Gastrocnemius medialis (tissue), 4 donors: ENCODE measurements around the gene NARF. TPM values are rescaled to one million over a fixed set of nuclear protein-coding genes. Genes with fewer than 3 reads are reported as not detected.

Experiments used
- ATAC-seq, 2 donors: fragments of 150-250 bp; one replicate each; pipeline ENCODE4 v1.9.1; 2016
- DNase-seq, 2 donors: peaks; one replicate each; pipeline ENCODE4 v3.0.0-alpha.2; 2019
- H3K27ac ChIP-seq, 4 donors: fragments of 200-600 bp; sonication (generic); 1 replicate in 1 of 4; 2 replicates in 3 of 4; pipeline ENCODE4 v1.5.1; 2016 to 2018; ENCODE audit warnings: mild to moderate bottlenecking in 2 of 4, moderate library complexity in 1 of 4
- H3K27me3 ChIP-seq, 3 donors: fragments of 200-600 bp; sonication (generic) in 2 of 3; 1 replicate in 1 of 3; 2 replicates in 2 of 3; pipeline versions ENCODE4 v1.5.1 to v1.6.0; 2016 to 2019; ENCODE audit warnings: mild to moderate bottlenecking in 1 of 3, moderate library complexity in 1 of 3
- H3K36me3 ChIP-seq, 2 donors: fragments of 200-600 bp; sonication (generic) in 1 of 2; one replicate each; pipeline ENCODE4 v1.5.1; 2017 to 2018
- H3K4me1 ChIP-seq, 2 donors: fragments of 200-600 bp; sonication (generic) in 1 of 2; one replicate each; pipeline ENCODE4 v1.5.1; 2016 to 2017; ENCODE audit warnings: mild to moderate bottlenecking in 2 of 2
- H3K4me3 ChIP-seq, 4 donors: fragments of 200-600 bp; sonication (generic) in 3 of 4; 1 replicate in 1 of 4; 2 replicates in 3 of 4; pipeline ENCODE4 v1.5.1; 2016 to 2019; ENCODE audit warnings: mild to moderate bottlenecking in 2 of 4
- H3K9me3 ChIP-seq, 3 donors: fragments of 200-600 bp; sonication (generic) in 2 of 3; 1 replicate in 1 of 3; 2 replicates in 2 of 3; pipeline ENCODE4 v1.5.1; 2016 to 2019
- CTCF ChIP-seq, 5 experiments: fragments of 450-650 bp in 3 of 5; fragments of 200-600 bp in 2 of 5; sonication (generic) in 2 of 5; IDR thresholded peaks in 4 of 5; conservative IDR thresholded peaks in 1 of 5; 1 replicate in 4 of 5; 2 replicates in 1 of 5; pipeline ENCODE4 v1.5.1; 2016 to 2019; ENCODE audit warnings: antibody characterized with exemption in 5 of 5, mild to moderate bottlenecking in 3 of 5, moderate library complexity in 3 of 5
- POLR2A ChIP-seq, 2 donors: fragments of 450-650 bp; IDR thresholded peaks; one replicate each; pipeline ENCODE4 v1.6.1; 2017; ENCODE audit warnings: antibody characterized with exemption in 2 of 2, mild to moderate bottlenecking in 2 of 2, moderate library complexity in 2 of 2
- in situ Hi-C, 4 donors: fragments of 200-750 bp; cut with MboI; loops; one replicate each; pipeline versions ENCODE4 v1.15.0 to v1.8.0; 2017; ENCODE audit warnings: low sequenced_read_pairs in 4 of 4
- intact Hi-C: fragments of 100-400 bp; cut with DNase I; formaldehyde crosslinking; loops from one replicate; pipeline ENCODE4 v1.15.1; 2023; ENCODE audit warnings: low total_unique reads
- total RNA-seq, 4 donors: library from RNA; depleted of rRNA; stranded (reverse); fragments of >200 nt; gene quantifications; one replicate each; pipeline versions ENCODE4 v1.1.0 to v1.2.3, GENCODE V29; 2016

NARF gene
- total RNA-seq, 4 donors from 2014 or later: 29.6 to 63.4 (median 49.0) TPM

DNA sequence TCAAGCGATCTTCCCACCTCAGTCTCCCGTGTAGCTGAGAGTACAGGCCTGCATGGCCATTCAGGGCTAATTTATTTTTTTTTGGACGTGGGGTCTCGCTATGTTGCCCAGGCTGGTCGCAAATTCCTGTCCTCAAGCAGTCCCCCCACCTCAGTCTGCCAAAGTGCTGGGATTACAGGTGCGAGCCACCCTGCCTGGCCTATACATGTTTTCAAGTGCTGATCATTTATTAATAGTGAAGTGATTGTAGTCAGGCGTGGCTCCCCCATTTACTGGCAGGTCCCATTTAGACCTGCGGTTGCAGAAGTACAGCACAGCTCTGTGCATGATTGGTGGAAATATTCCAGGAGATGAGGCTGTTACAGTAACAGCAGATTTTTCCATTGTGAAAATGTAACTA lies 69.4 kb downstream of the NARF start:
- TF ChIP-seq CTCF (IDR thresholded peaks at IDR 0.05 in 4 of 5, conservative IDR thresholded peaks at IDR 0.05 in 1 of 5): no peak
- no peak for TF ChIP-seq POLR2A (IDR thresholded peaks at IDR 0.05)
- intact Hi-C loops: loop anchor here (2.0 kb wide), 1 partner anchor 65 kb away; no protein-coding TSS in a partner anchor
- Histone ChIP-seq H3K36me3 (no peaks in the 10 kb centered on the region), H3K9me3 (no peaks in the 10 kb centered on the region), H3K27me3 (no peaks in the 10 kb centered on the region), H3K27ac (peak overlapping the region; percentile 80 to 92 (median 88)), H3K4me1 (peaks cover 85 to 86% of the 10 kb centered on the region in 2 donors), H3K4me3 (no peak overlapping the region)
- in situ Hi-C loops: no loop called here
- ATAC-seq (no peak), DNase-seq (no peak)

DNA sequence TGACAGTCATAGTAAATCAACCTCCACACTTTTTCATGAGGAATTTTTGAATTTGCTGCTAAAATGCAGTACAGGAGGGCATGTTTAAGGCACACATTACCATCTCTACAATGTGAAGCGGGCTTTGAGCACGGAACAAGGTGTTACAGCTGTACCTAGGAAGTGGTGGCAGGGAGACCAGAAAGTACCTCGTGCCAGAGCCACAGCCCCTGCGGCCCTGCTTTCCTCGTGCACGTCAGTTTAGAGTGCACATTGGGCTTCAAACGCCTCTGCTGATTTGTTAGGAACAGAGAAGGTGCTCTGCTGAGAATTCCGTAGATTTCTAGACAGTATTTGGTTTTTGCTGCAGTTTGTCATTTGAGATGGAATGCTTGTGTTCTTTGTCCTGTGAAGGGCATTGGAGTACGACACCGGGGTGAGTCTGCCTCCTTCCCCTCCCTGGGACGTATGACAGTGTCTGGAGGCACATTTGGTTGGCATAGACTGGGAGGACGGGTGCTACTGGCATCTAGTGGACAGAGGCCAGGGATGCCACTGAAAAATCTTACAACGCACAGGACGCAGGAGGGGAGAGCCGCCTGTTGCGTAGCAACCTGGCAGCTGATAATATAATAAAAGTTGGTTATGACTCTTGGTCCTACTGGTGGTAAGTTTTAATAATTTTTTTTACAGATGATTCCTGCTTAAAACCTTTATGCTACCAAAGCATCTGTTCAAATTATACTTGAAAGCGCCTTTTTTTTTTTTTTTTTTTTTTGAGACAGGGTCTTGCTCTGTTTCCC lies 70.1 kb downstream of the NARF start:
- Histone ChIP-seq H3K9me3 (no peaks in the 10 kb centered on the region), H3K4me1 (peaks cover 87 to 88% of the 10 kb centered on the region in 2 donors), H3K36me3 (no peaks in the 10 kb centered on the region), H3K27me3 (no peaks in the 10 kb centered on the region), H3K4me3 (peak overlapping the region in 3 of 4 donors; percentile 6 to 22 (median 7)), H3K27ac (peak overlapping the region; percentile 80 to 92 (median 88))
- intact Hi-C loops: loop anchor here (2.0 kb wide), 1 partner anchor 64 kb away; no protein-coding TSS in a partner anchor
- ATAC-seq: peak; percentile 87 to 93
- peak; percentile 38 to 61 (median 42) for TF ChIP-seq CTCF (IDR thresholded peaks at IDR 0.05 in 4 of 5, conservative IDR thresholded peaks at IDR 0.05 in 1 of 5)
- no peak for TF ChIP-seq POLR2A (IDR thresholded peaks at IDR 0.05)
- DNase-seq: peak; percentile 83 to 92
- in situ Hi-C loops: no loop called here

- no peak for ATAC-seq
- in situ Hi-C loops: no loop called here
- TF ChIP-seq POLR2A (IDR thresholded peaks at IDR 0.05): no peak
- no peak for TF ChIP-seq CTCF (IDR thresholded peaks at IDR 0.05 in 4 of 5, conservative IDR thresholded peaks at IDR 0.05 in 1 of 5)
- intact Hi-C loops: loop anchor here (2.0 kb wide), 1 partner anchor 63 kb away; no protein-coding TSS in a partner anchor
- Histone ChIP-seq H3K27me3 (no peaks in the 10 kb centered on the region), H3K4me3 (no peak overlapping the region), H3K4me1 (peaks cover 82 to 84% of the 10 kb centered on the region in 2 donors), H3K36me3 (no peaks in the 10 kb centered on the region), H3K27ac (peak overlapping the region; percentile 80 to 92 (median 88)), H3K9me3 (no peaks in the 10 kb centered on the region)
- DNase-seq: no peak
Observed at GRCh38 chr17:82529914-82530300, 71.4 kb downstream of the NARF start.

GRCh38 chr17:82531431-82531881 lies 72.9 kb downstream of the NARF start:
- no peak for DNase-seq
- Histone ChIP-seq H3K36me3 (no peaks in the 10 kb centered on the region), H3K4me3 (no peak overlapping the region), H3K9me3 (no peaks in the 10 kb centered on the region), H3K4me1 (peaks cover 77 to 81% of the 10 kb centered on the region in 2 donors), H3K27ac (peak overlapping the region in 3 of 4 donors; percentile 88 to 92 (median 89)), H3K27me3 (no peaks in the 10 kb centered on the region)
- ATAC-seq: no peak
- intact Hi-C loops: no loop called here
- in situ Hi-C loops: no loop called here
- TF ChIP-seq CTCF (IDR thresholded peaks at IDR 0.05 in 4 of 5, conservative IDR thresholded peaks at IDR 0.05 in 1 of 5): no peak
- no peak for TF ChIP-seq POLR2A (IDR thresholded peaks at IDR 0.05)
